Measurements from ENCODE around the gene KRTAP1-3.

DNA sequence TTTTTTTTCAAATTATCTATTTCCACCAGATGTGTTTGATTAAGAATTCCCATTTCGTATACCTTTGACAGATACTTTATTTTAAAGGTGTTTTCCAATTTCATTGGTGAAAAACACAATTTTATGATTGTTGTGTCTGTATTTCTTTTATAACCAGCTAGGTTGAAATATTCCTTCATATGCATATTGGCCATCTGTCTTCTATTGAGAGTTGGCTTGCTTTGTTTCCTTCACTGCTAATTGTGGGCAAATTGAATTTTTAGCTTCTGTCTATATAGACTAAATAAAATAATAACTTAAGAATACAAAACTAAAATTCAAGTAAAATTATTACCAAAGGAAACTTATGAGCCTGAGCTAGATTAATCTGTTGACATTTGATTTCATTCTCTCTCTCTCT, 39.6 kb downstream of the KRTAP1-3 start:
- TF ChIP-seq, protein P1, sequence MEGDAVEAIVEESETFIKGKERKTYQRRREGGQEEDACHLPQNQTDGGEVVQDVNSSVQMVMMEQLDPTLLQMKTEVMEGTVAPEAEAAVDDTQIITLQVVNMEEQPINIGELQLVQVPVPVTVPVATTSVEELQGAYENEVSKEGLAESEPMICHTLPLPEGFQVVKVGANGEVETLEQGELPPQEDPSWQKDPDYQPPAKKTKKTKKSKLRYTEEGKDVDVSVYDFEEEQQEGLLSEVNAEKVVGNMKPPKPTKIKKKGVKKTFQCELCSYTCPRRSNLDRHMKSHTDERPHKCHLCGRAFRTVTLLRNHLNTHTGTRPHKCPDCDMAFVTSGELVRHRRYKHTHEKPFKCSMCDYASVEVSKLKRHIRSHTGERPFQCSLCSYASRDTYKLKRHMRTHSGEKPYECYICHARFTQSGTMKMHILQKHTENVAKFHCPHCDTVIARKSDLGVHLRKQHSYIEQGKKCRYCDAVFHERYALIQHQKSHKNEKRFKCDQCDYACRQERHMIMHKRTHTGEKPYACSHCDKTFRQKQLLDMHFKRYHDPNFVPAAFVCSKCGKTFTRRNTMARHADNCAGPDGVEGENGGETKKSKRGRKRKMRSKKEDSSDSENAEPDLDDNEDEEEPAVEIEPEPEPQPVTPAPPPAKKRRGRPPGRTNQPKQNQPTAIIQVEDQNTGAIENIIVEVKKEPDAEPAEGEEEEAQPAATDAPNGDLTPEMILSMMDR (IDR thresholded peaks at IDR 0.05): no peak
- TF ChIP-seq POLR2A (IDR thresholded peaks at IDR 0.05): no peak

Measured in esophagus squamous epithelium (tissue), 4 donors.